ENCODE measurements around the gene CHST11.
A peak's percentile ranks its signal among the peaks of the same experiment; 100 is the strongest.
"Not testable (repeated sequence)": the region's sequence is repeated elsewhere in the genome, so short reads cannot be mapped to it uniquely, and the experiment has no call there.

Gene CHST11

DNA sequence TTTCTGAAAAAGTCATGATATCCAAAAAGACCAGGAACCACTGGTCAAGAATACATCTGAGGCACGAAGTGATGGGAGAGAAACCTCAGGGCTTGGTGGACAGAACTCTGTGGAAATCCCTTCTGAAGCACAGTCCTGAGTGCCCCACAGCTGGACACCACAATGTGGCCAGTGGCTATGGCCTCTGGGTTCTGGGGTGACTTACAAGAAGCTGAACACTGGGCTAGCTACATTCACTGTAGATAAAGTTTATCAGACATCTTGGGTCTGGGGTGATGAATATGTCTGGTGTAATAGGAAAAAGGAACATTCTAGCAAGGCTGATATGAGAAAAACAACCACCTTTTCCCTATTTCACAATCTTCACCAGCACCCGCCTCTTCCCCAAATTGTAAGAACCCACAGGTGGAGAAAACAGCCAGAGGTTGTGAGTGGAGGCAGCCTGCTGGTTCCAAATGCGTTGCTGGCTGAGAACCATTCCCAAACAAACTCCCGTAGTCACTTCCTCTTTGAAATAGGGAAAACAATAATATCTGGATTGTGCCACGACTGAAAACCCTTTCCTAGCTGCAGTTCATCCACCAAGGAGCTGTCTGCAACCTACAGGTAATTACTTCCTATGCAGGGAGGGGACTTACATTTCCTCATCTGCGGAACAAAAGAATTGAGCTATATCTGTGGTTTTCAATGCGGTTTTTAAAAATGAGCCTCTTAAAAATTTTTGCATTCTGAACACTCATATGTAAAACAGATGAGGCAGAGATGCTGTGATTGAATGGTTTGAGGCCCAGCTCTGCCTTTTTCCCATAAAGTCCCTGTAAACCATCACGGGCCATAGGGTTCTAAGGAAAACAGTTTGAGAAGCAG, 307.7 kb downstream of the CHST11 start:
- no peak for DNase-seq (ENCODE audit: low read depth)

DNA sequence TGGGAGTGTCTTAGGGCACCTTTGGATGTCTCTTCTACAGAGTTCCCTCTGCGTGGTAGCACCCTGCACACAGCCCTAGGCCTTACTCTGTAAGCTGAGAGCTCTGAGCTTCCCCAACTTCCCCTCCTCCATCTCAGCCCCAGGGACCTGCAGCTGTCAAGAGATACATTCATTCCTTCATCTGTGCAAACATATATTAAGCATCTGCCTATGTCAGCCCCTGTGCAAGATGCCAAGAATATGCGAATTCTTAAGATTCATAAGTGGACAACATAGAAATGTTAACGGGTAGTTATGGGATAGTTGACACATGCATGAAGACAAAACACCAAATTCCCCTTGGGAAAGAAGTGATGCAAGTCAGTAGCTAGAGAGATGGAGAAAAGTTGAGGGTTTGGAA, 310.5 kb downstream of the CHST11 start:
- DNase-seq (ENCODE audit: low read depth), result no peak

DNA sequence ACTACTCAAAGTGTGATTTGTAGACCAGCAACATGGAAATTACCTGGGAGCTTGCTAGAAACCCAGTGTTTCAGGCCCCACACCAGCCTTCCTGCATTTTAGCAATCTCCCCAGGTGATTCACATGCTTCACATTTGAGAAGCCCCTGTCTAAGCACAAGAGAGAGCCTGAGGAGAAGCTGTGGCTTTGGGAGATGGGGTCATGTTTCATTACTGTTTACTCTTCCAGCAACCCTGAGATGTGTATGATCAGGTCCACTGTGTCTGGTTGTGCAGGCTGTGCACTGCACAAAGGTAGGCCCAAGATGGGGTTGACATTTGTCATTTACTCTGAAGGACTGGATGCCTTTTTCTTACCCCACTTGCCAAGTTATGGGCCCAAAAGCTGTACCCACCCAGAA, 311.3 kb downstream of the CHST11 start:
- DNase-seq (ENCODE audit: low read depth), result no peak

DNA sequence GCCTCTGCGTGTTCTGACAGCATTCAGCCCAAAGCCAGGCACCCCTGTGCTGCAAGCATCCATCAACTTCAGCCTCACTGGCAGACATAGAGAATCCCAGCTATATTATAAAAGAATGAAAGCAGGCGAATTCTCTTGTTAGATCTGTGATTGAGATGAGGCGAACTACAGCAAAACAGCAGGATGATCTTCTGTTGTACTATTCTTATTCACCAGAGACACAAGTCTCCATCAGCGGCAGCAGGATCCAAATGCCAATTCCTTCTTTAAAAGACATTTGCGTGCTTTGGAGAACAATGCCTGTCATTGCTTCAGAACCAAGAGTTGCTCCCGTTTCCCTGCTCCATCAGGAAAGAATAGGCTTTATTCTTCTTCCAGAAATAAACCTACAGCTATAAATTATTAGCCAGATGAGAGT, 312.4 kb downstream of the CHST11 start:
- no peak for DNase-seq (ENCODE audit: low read depth)

DNA sequence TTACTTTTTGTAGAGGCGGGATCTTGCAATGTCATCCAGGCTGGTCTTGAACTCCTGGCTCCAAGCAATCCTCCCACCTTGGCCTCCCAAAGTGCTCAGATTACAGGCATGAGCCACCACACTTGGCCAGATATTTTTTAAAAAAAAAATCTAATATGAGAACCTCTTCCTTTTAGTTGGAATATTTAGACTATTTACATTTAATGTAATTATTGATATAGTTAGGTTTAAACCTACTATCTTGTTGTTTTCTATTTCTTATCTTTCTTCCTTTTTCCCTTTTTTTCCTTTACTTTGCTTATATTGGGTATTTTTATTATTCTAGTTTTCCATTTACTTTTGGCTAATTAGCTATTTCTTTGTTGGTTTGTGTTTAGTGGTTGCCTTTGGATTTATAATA, 315.6 kb downstream of the CHST11 start:
- DNase-seq (ENCODE audit: low read depth), result no peak

DNA sequence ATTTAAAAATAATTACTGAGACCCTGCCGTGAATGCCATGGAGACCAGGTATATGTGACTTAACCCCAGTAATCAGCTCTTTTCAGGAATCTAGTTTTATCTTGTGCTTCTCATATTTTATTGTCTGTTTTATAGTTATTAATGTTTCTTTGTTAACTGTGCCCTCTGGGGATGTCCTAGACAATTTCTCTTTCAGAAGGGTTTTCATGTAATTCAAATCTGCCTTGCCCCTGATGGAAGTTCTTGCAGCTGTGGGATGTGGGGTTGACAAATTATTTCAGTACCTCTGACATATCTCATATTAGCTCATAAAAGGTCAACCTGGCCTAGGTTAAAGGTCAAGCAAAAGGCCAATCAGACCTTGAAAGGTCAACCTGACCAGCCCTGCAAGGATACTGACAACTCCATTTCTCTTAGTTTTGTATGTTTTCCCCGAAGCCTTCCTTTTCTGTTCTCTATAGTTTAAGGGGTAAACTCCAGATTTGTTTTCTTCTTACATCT, 319.0 kb downstream of the CHST11 start:
- DNase-seq (ENCODE audit: low read depth), result no peak

DNA sequence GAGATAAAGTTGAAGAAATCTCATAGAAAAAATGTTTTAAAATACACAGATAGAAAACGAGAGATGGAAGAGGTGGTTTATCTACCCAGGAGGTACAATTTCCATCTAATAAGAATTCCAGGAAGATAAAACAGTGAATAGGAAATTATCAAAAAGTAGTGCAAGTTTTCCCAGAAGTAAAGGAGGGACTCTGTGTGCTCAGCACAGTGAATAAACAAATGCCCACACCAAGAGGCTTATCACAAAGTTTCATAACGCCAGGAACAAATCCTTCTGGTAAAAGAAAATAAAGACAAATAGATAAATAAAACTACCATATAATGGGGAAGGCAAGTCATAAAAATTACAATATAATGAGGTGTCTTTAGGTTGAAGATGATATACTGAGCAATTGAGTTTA, 322.4 kb downstream of the CHST11 start:
- no peak for DNase-seq (ENCODE audit: low read depth)

DNA sequence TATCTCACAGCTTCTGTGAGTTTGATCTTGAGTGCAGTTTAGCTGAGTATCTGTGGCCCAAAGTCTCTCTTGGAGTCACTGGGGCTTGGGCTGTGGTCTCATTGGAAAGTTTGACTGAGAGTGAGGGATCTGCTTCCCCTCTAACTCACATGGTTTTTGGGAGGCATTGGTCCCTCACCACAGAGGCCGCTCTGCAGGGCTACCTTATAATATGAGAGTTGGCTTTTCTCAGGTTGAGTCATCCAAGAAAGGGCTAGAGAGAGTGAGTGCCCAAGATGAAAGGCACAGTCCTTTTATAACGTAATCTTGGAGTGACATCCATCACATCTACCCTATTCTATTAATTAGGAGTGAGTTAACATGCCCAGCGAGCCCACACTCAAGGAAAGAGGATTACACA, 325.5 kb downstream of the CHST11 start:
- no peak for DNase-seq (ENCODE audit: low read depth)

DNA sequence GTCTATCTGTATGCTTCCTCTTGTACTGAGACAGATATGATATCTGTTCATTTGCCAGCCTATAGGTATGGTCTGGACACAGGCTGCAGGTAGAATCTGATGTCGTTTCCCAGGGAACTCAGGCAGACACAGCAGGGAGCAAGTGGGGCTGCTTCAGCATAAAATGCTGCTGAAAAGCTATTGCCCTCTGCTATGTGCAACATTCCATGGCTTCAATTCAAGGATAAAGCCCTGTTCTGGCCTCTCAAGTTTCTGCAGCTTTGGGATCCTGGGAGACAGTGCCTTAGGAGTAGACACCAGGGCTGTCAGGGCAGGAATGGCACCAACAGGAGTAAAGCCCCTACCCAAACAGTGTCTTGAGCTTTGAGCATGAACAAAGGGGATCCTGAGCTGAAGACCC, 327.8 kb downstream of the CHST11 start:
- DNase-seq (ENCODE audit: low read depth), result no peak

DNA sequence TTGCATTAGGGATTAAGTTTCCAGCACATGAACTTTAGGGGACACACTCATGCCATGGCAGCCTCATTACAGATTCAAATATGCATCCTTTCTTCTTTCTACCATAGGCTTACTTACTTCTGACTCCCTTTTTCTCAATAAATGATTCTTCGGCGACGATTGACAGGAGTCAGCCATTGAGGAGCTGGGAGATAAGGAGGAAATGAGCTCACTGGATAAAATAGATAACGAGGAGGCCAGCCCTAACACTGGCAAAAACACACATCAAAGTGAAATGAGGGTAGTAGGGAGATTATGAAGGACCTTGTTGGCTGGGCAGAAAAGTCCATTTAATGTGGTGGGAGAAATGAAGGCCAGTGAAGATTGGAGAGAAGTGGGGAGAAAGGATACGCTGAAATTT, 329.1 kb downstream of the CHST11 start:
- DNase-seq (ENCODE audit: low read depth), result no peak

DNA sequence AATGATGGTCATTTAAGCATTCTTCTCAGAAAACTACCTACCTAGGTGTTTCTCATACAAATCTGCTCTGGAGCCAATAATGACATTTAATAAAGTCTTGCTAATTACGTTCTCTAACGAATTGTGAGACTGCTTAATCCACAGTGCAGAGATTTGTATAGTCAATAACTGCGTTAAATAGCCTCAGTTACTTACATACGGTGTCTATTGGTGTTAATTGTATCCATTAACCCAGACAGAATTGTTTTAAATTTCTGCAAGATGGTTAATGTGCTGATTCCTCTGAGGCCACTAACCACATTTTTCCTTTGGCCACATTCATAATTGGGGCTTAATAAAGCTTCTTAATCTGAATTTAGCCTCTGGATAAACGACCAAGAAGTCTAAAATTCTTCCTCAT, 329.6 kb downstream of the CHST11 start:
- DNase-seq (ENCODE audit: low read depth), result no peak

DNA sequence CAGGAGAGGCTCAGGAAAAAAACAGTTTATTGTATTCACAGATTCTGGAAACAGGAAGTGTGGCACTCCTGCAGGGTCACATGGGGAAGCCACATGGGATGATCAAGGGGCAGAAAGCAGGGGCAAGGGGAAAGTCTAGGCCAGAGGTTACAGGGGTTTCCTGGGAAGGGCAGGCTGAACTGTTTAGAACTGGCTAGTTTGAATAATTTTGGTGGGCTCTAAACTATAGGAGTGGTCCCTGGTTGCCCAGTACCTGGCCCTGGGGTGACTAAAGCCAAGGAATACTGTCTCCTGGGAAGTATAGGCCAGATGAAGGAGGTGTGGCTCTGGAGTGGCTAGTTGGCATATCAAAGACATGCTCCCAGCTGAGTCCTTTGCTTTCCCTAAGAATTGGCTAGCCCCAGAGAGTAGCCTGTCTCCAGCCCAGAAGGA, 332.1 kb downstream of the CHST11 start:
- no peak for DNase-seq (ENCODE audit: low read depth)

DNA sequence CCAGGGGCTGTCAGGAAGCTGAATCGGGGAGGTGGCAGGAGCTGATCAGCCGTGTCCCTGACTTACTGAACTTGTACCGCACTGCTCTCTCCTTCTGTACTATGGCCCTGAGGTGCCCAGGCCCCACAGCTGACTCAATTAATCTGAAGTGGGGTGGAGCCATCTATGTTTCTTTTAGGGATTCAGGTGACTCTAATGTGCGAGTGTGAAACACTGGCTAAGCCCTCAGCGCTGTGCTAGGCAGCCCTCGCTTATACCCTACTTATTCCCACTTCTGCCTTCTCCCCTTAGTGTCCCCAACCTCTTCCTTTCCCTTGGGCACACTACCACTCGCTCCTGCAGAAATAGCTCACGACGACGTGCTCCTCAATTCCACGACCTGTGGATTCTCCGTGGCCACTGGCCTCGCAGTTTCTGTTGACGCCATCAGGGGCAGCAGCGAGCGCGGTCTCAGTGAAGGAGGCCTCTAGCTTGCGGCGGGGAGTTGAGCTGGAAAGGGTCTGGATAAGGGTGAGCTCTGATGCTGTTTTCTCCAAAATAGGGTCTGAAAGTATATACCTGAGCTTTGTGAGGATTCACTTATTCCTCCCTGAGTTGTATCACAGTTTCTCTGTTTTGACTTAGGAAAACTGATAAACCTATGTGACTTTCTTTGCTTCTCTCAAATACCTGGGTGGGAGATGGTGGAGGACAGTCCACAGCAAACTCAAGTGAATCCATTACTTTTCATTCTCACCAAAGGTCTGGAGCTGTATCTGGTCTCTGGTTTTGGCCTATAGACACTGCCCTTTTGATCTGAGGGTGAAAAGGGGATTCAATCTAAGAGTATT, 333.8 kb downstream of the CHST11 start:
- no peak for DNase-seq (ENCODE audit: low read depth)

DNA sequence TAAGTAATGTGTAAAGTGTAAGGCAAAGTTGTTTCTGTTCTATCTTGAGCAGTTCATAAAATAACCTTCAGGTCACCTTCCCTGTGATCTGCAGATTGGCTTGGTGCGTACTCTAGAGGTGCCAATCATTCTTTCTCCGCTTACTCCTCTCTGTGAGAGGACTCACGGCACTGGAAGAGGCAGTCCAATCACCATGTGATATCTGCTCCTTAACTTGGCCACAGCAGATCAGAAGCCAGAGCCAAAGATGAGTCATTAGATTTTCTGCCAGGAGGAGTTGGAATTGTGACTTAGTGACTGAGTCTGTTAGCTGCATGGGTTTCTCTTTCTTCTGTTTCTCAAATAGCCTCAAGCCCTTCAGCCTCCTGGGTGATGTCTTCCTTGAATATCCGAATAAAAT, 335.8 kb downstream of the CHST11 start:
- DNase-seq (ENCODE audit: low read depth), result peak; percentile 43

DNA sequence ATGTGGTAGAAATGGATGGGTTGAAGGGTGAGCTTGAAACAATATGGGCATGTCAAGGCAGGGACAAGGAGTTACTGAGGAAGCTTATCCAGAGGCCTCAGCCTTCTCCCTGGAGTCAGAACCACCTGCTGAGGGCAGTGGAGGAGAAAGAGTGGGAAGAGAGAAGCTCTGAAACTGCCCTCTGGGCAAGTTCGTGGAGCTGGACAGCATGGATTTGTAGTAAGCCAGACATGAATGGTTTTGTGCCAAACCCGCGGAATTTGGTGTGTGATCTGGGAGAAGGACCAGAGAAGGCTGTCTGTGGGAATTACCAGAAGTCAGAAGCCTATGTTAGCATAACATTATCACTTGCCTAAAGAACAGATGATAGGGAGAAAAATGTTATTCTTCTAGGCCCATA, 336.5 kb downstream of the CHST11 start:
- no peak for DNase-seq (ENCODE audit: low read depth)

DNA sequence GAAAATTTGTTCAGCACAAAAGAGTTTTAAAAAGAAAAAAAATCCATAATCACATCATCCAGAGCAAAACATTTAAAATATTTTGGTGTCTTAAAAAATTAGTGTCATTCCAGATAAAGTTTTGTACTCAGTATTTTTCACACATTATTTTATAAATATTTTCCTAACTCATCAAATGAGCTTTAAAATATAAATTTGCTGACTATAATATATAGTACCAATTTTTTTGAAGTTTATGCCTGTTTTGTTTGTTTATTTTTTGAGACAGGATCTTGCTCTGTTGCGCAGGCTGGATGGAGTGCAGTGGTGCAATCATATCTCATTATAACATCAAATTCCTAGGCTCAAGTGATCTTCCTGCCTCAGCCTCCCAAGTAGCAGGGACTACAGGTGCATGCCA, 337.2 kb downstream of the CHST11 start:
- no peak for DNase-seq (ENCODE audit: low read depth)

DNA sequence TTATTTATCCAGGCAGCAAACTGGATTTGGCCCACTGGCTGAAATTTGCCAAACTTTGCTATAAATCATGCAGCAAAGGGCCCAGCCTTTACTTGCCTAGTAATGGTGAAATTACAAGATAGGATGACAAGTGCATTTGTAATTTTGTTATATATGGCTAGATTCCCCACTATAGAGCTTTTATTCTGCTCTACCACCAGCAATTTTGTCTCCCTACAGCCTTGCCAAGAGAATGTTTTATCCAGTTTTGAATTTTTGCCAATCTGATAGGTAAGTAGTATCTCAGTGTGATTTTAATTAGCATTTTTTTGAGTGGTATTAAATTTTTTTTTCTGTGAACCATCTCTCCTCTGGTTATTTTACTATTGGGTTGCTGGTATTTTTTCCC, 339.7 kb downstream of the CHST11 start:
- DNase-seq (ENCODE audit: low read depth), result no peak

DNA sequence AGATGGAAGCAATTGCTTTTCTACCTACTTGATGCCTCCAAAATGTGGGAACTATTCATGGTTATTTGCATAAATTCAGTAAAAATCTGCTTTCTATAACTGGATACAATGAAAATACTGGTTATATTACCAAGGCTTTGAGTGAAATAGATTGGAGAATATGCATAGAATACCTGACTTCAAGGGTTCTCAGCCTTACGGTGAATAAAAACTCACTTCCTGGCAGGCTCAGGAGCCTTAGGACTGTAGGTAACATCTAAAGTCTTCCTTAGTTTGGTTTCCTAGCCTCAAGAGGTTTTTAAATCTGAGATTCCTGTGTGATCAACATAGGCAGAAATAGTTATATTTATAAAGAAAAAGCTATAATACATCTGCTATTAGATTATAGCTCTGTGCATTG, 342.7 kb downstream of the CHST11 start:
- no peak for DNase-seq (ENCODE audit: low read depth)

DNA sequence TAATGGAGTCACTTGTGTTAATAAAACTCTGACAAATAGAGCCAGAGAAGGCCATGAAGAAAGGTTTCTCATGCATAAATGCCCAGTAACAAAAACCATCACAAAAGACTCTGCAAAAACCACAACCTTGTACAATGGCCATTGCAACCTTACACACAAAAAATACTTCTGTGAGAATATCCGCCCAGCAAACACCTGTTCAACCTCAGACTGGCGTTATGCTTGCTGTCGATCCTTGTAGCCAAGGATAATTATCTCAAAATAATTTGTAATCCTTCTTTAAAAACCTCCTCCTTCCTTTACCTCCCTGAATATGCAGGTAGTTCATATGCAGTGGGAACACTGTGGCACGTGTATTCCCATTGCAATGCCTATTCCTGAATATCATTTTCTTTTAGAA, 344.3 kb downstream of the CHST11 start:
- DNase-seq (ENCODE audit: low read depth), result no peak

DNA sequence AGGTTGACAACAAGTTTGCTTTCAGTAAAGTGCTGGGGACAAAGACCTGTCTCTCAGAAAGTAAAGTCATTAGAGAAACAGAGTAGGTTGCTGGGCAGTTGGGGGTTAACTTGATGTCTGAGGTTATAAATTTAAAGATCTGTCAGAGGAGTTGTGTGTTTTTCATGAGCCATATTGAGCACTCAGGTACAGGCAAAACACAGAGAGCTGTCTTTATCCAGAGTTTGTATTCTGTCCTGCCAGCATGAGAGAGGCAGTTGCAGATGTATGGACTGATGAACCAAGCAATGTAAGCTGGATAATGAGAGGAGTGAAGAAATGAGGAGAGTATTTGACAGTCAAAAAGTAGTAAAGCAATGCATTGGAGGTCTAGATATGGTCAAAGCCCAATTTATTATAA, 344.7 kb downstream of the CHST11 start:
- no peak for DNase-seq (ENCODE audit: low read depth)

DNA sequence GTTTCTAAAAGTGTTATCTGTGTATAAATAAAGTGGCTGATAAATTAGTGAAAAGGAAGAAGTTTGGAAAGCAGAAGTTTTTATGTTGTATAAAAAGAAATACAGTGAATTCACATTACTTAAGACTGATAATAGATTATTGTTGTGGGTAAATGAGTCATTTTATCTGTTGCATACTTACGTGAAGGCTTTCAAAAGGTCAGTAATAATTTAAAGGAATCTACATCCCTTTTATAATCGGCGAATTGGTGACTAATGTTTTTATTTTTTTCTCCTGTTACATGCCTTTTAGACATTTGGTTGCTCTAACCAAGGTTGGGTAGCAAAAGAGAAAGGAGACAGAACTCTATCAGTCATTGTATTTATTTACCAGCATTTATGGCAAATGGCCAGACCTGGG, 345.5 kb downstream of the CHST11 start:
- DNase-seq (ENCODE audit: low read depth), result no peak

DNA sequence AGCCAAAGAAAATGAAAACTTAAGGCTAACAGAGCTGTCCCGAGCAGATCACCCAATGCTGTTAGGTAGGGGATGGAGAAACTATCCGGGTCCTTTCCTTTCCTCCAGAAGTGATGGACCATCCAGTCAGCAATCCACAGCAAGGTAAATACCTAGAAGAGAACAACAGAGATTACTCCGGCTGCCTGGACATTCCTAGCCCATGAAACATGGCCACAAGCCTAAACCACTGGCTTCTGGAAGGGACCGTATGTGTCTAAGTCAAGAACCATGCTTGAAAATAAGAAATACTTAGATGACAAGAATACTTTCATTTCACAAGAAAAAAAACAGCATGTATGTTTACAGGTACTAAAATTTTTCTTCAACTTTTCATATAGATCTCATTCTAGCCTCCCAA, 348.4 kb downstream of the CHST11 start:
- DNase-seq (ENCODE audit: low read depth), result peak; percentile 37

DNA sequence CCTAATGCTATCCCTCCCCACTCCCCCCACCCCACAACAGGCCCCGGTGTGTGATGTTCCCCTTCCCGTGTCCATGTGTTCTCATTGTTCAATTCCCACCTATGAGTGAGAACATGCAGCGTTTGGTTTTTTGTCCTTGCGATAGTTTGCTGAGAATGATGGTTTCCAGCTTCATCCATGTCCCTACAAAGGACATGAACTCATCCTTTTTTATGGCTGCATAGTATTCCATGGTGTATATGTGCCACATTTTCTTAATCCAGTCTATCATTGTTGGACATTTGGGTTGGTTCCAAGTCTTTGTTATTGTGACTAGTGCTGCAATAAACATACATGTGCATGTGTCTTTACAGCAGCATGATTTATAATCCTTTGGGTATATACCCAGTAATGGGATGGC, 349.4 kb downstream of the CHST11 start:
- not testable (repeated sequence) for DNase-seq (ENCODE audit: low read depth)
